HepG2 (cell line): ENCODE measurements around the gene MMD2. TPM values are rescaled to one million over a fixed set of nuclear protein-coding genes. Genes with fewer than 3 reads are reported as not detected.

Experiments used
- ATAC-seq: fragments of 200-7000 bp; cut with Tn5 transposase; 3 replicates; pipeline ENCODE4 v1.9.1; 2020; ENCODE audit warnings: mild to moderate bottlenecking, moderate library complexity
- BruUV-seq: library from RNA; stranded (reverse); fragments of 400-500 nt; replicated peaks from 2 replicates; lab custom pipeline; 2021; lab: Mats Ljungman, UMichigan
- CTCF ChIA-PET: fragments of 300-600 bp; formaldehyde crosslinking; extraction: SDS; loops from one replicate; lab custom pipeline; 2021; ENCODE audit warnings: low total read pairs, inconsistent platforms, low intra/inter-chr PET ratio; lab: Yijun Ruan, JAX
- POLR2A ChIA-PET: fragments of 350-600 bp; sonication (Branson Sonifier 250); formaldehyde crosslinking; loops from one replicate; lab custom pipeline; 2020; ENCODE audit warnings: antibody characterized with exemption, inconsistent platforms; lab: Yijun Ruan, JAX
- DNase-seq: peaks from one replicate; pipeline ENCODE4 v3.0.0-alpha.2; 2015; ENCODE audit warnings: low spot score
- FAIRE-seq: peaks from 3 replicates; lab custom pipeline; 2011; peaks lifted over from hg19 to GRCh38; lab: Jason Lieb, UNC
- H2AFZ ChIP-seq: one replicate; pipeline ENCODE4 v1.6.1; 2011; ENCODE audit warnings: low read length, inconsistent platforms
- H3K27ac ChIP-seq: fragments of 300-600 bp; 3 replicates; pipeline ENCODE4 v1.8.0; 2011; ENCODE audit warnings: mixed run types, mild to moderate bottlenecking, mixed read lengths, low read length, inconsistent platforms; ENCODE audit not compliant: insufficient read depth; ENCODE audit errors: extremely low read length
- H3K27me3 ChIP-seq, 2 experiments: fragments of 200-600 bp in 1 of 2; 2 replicates in 1 of 2; 3 replicates in 1 of 2; pipeline versions ENCODE4 v1.6.0 to v1.8.0; 2011; ENCODE audit warnings: low read length in 2 of 2, mild to moderate bottlenecking in 2 of 2, moderate library complexity in 2 of 2, inconsistent platforms in 1 of 2; ENCODE audit not compliant: insufficient read depth in 2 of 2, control insufficient read depth in 1 of 2
- H3K36me3 ChIP-seq, 2 experiments: fragments of 200-600 bp in 1 of 2; replicated peaks in 1 of 2; 2 replicates in 1 of 2; 3 replicates in 1 of 2; pipeline versions ENCODE4 v1.5.1 to v1.8.0; 2011; ENCODE audit warnings: low read length in 2 of 2, inconsistent platforms in 1 of 2; ENCODE audit not compliant: insufficient read depth in 2 of 2, control insufficient read depth in 1 of 2
- H3K4me1 ChIP-seq: 2 replicates; pipeline ENCODE4 v1.5.1; 2012; ENCODE audit warnings: low read length, inconsistent platforms; ENCODE audit not compliant: insufficient read depth
- H3K4me2 ChIP-seq: 2 replicates; pipeline ENCODE4 v1.6.0; 2011; ENCODE audit warnings: low read depth, low read length, inconsistent platforms
- H3K4me3 ChIP-seq, 3 experiments: fragments of 200-600 bp in 1 of 3; sonication (generic), shearing (Covaris generic) in 1 of 3; replicated peaks in 1 of 3; 2 replicates each; pipeline ENCODE4 v1.5.1; 2011 to 2016; ENCODE audit warnings: low read length in 3 of 3, inconsistent platforms in 2 of 3, low read depth in 2 of 3, mild to moderate bottlenecking in 2 of 3, control low read depth in 1 of 3, mixed read lengths in 1 of 3; ENCODE audit not compliant: insufficient read depth in 1 of 3
- H3K79me2 ChIP-seq: one replicate; pipeline ENCODE4 v1.6.1; 2011; ENCODE audit warnings: low read length, inconsistent platforms; ENCODE audit not compliant: insufficient read depth
- H3K9ac ChIP-seq: 2 replicates; pipeline ENCODE4 v1.6.0; 2011; ENCODE audit warnings: mild to moderate bottlenecking, low read depth, low read length, inconsistent platforms; ENCODE audit not compliant: insufficient read depth
- H3K9me3 ChIP-seq: 2 replicates; pipeline ENCODE4 v1.5.1; 2012; ENCODE audit warnings: mild to moderate bottlenecking, low read length
- H4K20me1 ChIP-seq: 2 replicates; pipeline ENCODE4 v1.6.0; 2011; ENCODE audit warnings: inconsistent platforms, mild to moderate bottlenecking, low read length, moderate library complexity; ENCODE audit not compliant: insufficient read depth
- ETV5 ChIP-seq: IDR thresholded peaks from 2 replicates; pipeline ENCODE4 v1.6.1; 2018; ENCODE audit warnings: missing biosample characterization, missing genetic modification reagents, inconsistent platforms, borderline replicate concordance
- GATA4 ChIP-seq: sonication (generic); IDR thresholded peaks from 2 replicates; pipeline ENCODE4 v1.6.1; 2016; ENCODE audit warnings: antibody characterized with exemption, low read depth, borderline replicate concordance
- GFI1 ChIP-seq: sonication (generic); formaldehyde crosslinking; IDR thresholded peaks from 2 replicates; pipeline ENCODE4 v1.5.0; 2020; ENCODE audit warnings: missing genetic modification reagents, mild to moderate bottlenecking, borderline replicate concordance
- JUNB ChIP-seq: sonication (generic); formaldehyde crosslinking; IDR thresholded peaks from 2 replicates; pipeline ENCODE4 v1.8.0; 2022; ENCODE audit warnings: missing genetic modification reagents, mild to moderate bottlenecking, borderline replicate concordance
- RARA ChIP-seq: IDR thresholded peaks from 2 replicates; pipeline ENCODE4 v1.6.1; 2016; ENCODE audit warnings: missing genetic modification reagents, missing compliant biosample characterization
- REPIN1 ChIP-seq: sonication (generic); formaldehyde crosslinking; IDR thresholded peaks from 2 replicates; pipeline ENCODE4 v1.8.0; 2022; ENCODE audit warnings: missing genetic modification reagents, low read depth, mild to moderate bottlenecking, borderline replicate concordance
- SOX5 ChIP-seq: IDR thresholded peaks from 2 replicates; pipeline ENCODE4 v1.6.1; 2016; ENCODE audit warnings: borderline replicate concordance
- ZNF724P ChIP-seq: sonication (generic); formaldehyde crosslinking; IDR thresholded peaks from 2 replicates; pipeline ENCODE4 v1.8.0; 2022; ENCODE audit warnings: missing genetic modification reagents, borderline replicate concordance
- WGBS: methylation state at CpG from one replicate; pipeline ENCODE4 v1.1.6; 2017; ENCODE audit warnings: low lambda C conversion rate; 5-methylcytosine and 5-hydroxymethylcytosine counted together
- in situ Hi-C: cut with HindIII; loops from 2 replicates; pipeline ENCODE4 v1.10.0; 2017; ENCODE audit warnings: low pct_unique_long_range_greater_than_20kb; ENCODE audit not compliant: extremely low pct_ligation_motif_present
- intact Hi-C: fragments of 100-400 bp; cut with micrococcal nuclease; formaldehyde crosslinking; loops from one replicate; pipeline ENCODE4 v1.10.0; 2022; ENCODE audit not compliant: unreplicated experiment
- polyA plus RNA-seq, 8 experiments: library from polyadenylated mRNA; depleted of rRNA in 3 of 8; stranded (reverse) in 7 of 8; unstranded in 1 of 8; fragments of >200 nt; fragmentation: Illumina TruSeq in 4 of 8; extraction: Trizol in 4 of 8; gene quantifications; 2 replicates each; pipeline versions ENCODE4 v1.2.1 to v1.2.3, GENCODE V29; 2011 to 2016; ENCODE audit warnings: low read depth in 4 of 8, missing spikeins in 1 of 8, mixed read lengths in 1 of 8; ENCODE audit not compliant: insufficient read depth in 1 of 8
- total RNA-seq, 5 experiments: library from RNA; depleted of rRNA; stranded (reverse); fragments of >200 nt; fragmentation: Illumina TruSeq; extraction: Trizol; gene quantifications; 2 replicates each; pipeline ENCODE4 v1.2.3, GENCODE V29; 2016; ENCODE audit warnings: low read depth in 1 of 5
- TF ChIP-seq, protein P1 (sequence below): sonication (generic); formaldehyde crosslinking; conservative IDR thresholded peaks from 2 replicates; pipeline ENCODE4 v1.4.0; 2020; ENCODE audit warnings: mild to moderate bottlenecking, missing genetic modification reagents, moderate library complexity
- TF ChIP-seq, protein P2 (sequence below): sonication (generic); formaldehyde crosslinking; IDR thresholded peaks from 2 replicates; pipeline ENCODE4; 2020; ENCODE audit warnings: missing genetic modification reagents, mild to moderate bottlenecking, borderline replicate concordance
- TF ChIP-seq, protein P3 (sequence below): IDR thresholded peaks from 2 replicates; pipeline ENCODE4 v1.6.1; 2016; ENCODE audit warnings: control low read depth
- TF ChIP-seq, protein P4 (sequence below): sonication (generic); formaldehyde crosslinking; IDR thresholded peaks from 2 replicates; pipeline ENCODE4 v1.4.0; 2020; ENCODE audit warnings: low read depth, mild to moderate bottlenecking, missing genetic modification reagents

Gene MMD2
- total and polyA plus RNA-seq, 2 of the 13 experiments (the other 11 are each of a cell fraction or from before 2014, with no cell fraction given), result not detected

DNA sequence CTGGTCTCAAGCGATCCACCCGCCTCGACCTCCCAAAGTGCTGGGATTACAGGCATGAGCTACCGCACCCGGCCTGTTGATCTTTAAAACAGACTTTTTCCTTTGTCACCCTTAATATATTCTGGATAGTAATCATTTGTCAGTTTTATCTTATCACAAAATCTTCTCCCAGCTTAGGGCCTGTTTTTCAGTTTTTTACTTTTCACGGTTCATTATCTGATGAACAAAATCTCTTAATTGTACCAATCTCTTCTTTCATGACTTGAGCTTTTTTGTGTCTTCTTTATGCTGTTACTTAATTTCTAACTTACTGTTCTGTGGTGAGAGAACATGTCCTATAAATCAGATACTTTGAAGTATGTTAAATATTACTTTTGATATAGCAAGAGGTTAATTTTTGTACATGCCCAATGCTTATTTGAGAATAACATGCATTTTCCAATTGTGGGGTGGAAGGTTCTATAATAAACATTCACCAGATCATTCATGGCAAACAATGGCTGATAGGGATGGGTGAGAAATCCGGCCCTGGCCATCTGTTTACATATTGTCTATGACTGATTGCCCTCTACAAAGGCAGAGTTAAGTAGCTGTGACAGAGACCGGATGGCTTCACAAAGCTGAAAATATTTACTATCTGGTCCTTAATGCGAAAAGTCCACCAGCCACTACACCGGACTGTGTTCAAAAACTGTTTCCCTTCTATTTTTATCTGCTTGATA, 102.5 kb downstream of the MMD2 start:
- peak; percentile 67; the same call in 2 of the 3 replicates for ATAC-seq
- intact Hi-C loops, result no loop called here
- no peak for TF ChIP-seq REPIN1 (CRISPR knock-in tag)
- TF ChIP-seq, protein P1, sequence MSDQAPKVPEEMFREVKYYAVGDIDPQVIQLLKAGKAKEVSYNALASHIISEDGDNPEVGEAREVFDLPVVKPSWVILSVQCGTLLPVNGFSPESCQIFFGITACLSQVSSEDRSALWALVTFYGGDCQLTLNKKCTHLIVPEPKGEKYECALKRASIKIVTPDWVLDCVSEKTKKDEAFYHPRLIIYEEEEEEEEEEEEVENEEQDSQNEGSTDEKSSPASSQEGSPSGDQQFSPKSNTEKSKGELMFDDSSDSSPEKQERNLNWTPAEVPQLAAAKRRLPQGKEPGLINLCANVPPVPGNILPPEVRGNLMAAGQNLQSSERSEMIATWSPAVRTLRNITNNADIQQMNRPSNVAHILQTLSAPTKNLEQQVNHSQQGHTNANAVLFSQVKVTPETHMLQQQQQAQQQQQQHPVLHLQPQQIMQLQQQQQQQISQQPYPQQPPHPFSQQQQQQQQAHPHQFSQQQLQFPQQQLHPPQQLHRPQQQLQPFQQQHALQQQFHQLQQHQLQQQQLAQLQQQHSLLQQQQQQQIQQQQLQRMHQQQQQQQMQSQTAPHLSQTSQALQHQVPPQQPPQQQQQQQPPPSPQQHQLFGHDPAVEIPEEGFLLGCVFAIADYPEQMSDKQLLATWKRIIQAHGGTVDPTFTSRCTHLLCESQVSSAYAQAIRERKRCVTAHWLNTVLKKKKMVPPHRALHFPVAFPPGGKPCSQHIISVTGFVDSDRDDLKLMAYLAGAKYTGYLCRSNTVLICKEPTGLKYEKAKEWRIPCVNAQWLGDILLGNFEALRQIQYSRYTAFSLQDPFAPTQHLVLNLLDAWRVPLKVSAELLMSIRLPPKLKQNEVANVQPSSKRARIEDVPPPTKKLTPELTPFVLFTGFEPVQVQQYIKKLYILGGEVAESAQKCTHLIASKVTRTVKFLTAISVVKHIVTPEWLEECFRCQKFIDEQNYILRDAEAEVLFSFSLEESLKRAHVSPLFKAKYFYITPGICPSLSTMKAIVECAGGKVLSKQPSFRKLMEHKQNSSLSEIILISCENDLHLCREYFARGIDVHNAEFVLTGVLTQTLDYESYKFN (CRISPR knock-in tag), result 0 out of 2 replicates have a peak, but pooled peaks have one; percentile 15
- TF ChIP-seq, protein P2, sequence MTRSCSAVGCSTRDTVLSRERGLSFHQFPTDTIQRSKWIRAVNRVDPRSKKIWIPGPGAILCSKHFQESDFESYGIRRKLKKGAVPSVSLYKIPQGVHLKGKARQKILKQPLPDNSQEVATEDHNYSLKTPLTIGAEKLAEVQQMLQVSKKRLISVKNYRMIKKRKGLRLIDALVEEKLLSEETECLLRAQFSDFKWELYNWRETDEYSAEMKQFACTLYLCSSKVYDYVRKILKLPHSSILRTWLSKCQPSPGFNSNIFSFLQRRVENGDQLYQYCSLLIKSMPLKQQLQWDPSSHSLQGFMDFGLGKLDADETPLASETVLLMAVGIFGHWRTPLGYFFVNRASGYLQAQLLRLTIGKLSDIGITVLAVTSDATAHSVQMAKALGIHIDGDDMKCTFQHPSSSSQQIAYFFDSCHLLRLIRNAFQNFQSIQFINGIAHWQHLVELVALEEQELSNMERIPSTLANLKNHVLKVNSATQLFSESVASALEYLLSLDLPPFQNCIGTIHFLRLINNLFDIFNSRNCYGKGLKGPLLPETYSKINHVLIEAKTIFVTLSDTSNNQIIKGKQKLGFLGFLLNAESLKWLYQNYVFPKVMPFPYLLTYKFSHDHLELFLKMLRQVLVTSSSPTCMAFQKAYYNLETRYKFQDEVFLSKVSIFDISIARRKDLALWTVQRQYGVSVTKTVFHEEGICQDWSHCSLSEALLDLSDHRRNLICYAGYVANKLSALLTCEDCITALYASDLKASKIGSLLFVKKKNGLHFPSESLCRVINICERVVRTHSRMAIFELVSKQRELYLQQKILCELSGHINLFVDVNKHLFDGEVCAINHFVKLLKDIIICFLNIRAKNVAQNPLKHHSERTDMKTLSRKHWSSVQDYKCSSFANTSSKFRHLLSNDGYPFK (CRISPR knock-in tag), result no peak
- TF ChIP-seq, protein P3, sequence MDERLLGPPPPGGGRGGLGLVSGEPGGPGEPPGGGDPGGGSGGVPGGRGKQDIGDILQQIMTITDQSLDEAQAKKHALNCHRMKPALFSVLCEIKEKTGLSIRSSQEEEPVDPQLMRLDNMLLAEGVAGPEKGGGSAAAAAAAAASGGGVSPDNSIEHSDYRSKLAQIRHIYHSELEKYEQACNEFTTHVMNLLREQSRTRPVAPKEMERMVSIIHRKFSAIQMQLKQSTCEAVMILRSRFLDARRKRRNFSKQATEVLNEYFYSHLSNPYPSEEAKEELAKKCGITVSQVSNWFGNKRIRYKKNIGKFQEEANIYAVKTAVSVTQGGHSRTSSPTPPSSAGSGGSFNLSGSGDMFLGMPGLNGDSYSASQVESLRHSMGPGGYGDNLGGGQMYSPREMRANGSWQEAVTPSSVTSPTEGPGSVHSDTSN (CRISPR knock-in tag), result no peak
- TF ChIP-seq ETV5 (CRISPR knock-in tag), result peak; percentile 15; the same call in 1 of the 2 replicates
- 0 out of 2 replicates have a peak, but pooled peaks have one; percentile 17 for TF ChIP-seq RARA
- TF ChIP-seq GATA4, result no peak
- no peak for TF ChIP-seq GFI1
- TF ChIP-seq, protein P4, sequence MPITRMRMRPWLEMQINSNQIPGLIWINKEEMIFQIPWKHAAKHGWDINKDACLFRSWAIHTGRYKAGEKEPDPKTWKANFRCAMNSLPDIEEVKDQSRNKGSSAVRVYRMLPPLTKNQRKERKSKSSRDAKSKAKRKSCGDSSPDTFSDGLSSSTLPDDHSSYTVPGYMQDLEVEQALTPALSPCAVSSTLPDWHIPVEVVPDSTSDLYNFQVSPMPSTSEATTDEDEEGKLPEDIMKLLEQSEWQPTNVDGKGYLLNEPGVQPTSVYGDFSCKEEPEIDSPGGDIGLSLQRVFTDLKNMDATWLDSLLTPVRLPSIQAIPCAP, result no peak
- TF ChIP-seq JUNB (CRISPR knock-in tag), result no peak
- peak; percentile 83; the same call in 1 of the 2 replicates for TF ChIP-seq SOX5 (CRISPR knock-in tag)
- TF ChIP-seq ZNF724P (CRISPR knock-in tag), result no peak

More for the DNA sequence above, 102.5 kb downstream of the MMD2 start:
- Histone ChIP-seq H3K9me3 (no peaks in the 10 kb centered on the region), H3K36me3 (no peaks in the 10 kb centered on the region), H3K9ac (no peak overlapping the region), H3K4me1 (peaks cover 13% of the 10 kb centered on the region), H3K79me2 (no peaks in the 10 kb centered on the region), H4K20me1 (no peaks in the 10 kb centered on the region), H3K27me3 (peaks cover 0 to 25% of the 10 kb centered on the region in 2 experiments; a peak in 3 of 5 replicates), H2AFZ (no peak overlapping the region), H3K4me3 (no peak overlapping the region), H3K4me2 (no peak overlapping the region), H3K27ac (no peak overlapping the region)
- in situ Hi-C loops, result no loop called here
- DNase-seq, result peak; percentile 25
- 46% methylated on average over 10 of the region's 10 CpGs for WGBS
- BruUV-seq, result no TSS peak
- ChIA-PET POLR2A (no interaction called here), CTCF (no interaction called here)
- FAIRE-seq, result no peak
